BLaER1 treated with 17β-estradiol and CSF1 and Interleukin-3, amounts not matched to agents 10 nM and 100 nM (cell line): ENCODE data around the gene OLIG3.

ENCODE experiments used
- H3K27ac ChIP-seq, 11 experiments: shearing (Covaris generic); formaldehyde crosslinking; 2 replicates each; pipeline ENCODE4 v1.8.1; 2022
- H3K27me3 ChIP-seq, 11 experiments: shearing (Covaris generic); formaldehyde crosslinking; 2 replicates each; pipeline ENCODE4 v1.8.1; 2022
- H3K36me3 ChIP-seq, 11 experiments: shearing (Covaris generic); formaldehyde crosslinking; 2 replicates each; pipeline ENCODE4 v1.8.1; 2022
- H3K4me1 ChIP-seq, 10 experiments: shearing (Covaris generic); formaldehyde crosslinking; 2 replicates each; pipeline ENCODE4 v1.8.1; 2022
- H3K4me2 ChIP-seq, 11 experiments: shearing (Covaris generic); formaldehyde crosslinking; 2 replicates each; pipeline ENCODE4 v1.8.1; 2022
- H3K4me3 ChIP-seq, 10 experiments: shearing (Covaris generic); formaldehyde crosslinking; 2 replicates each; pipeline ENCODE4 v1.8.1; 2022
- H3K9ac ChIP-seq, 11 experiments: shearing (Covaris generic); formaldehyde crosslinking; 2 replicates each; pipeline ENCODE4 v1.8.1; 2022
- H3K9me3 ChIP-seq, 11 experiments: shearing (Covaris generic); formaldehyde crosslinking; replicated peaks in 1 of 11; 2 replicates each; pipeline ENCODE4 v1.8.1; 2022
- H4K20me1 ChIP-seq, 11 experiments: shearing (Covaris generic); formaldehyde crosslinking; 2 replicates each; pipeline ENCODE4 v1.8.1; 2022
- Cebpa-rat ChIP-seq, 11 experiments: shearing (Covaris generic); IDR thresholded peaks; 2 replicates each; pipeline ENCODE4 v1.8.1; 2022

The OLIG3 gene

GRCh38 chr6:137496909-137497720, 2.9 kb upstream of the OLIG3 start:
- H3K4me1 ChIP-seq: no peaks in the 10 kb centered on the region
- H3K4me2 ChIP-seq: no peak overlapping the region
- no peak overlapping the region for H3K27ac ChIP-seq
- H3K9me3 ChIP-seq: peaks cover 58 to 62% (median 61%) of the 10 kb centered on the region in 11 experiments
- no peaks in the 10 kb centered on the region; a peak in 2 of 22 replicates for H3K36me3 ChIP-seq
- peaks cover 18 to 37% (median 27%) of the 10 kb centered on the region in 11 experiments for H3K27me3 ChIP-seq
- TF ChIP-seq Cebpa-rat (IDR thresholded peaks at IDR 0.05): no peak
- no peak overlapping the region for H3K9ac ChIP-seq
- no peak overlapping the region for H3K4me3 ChIP-seq
- no peaks in the 10 kb centered on the region for H4K20me1 ChIP-seq

- Histone ChIP-seq H3K4me2 (no peak overlapping the region), H3K27ac (no peak overlapping the region), H3K9me3 (peaks cover 63 to 69% (median 67%) of the 10 kb centered on the region in 11 experiments), H3K36me3 (no peaks in the 10 kb centered on the region; a peak in 2 of 22 replicates), H4K20me1 (no peaks in the 10 kb centered on the region), H3K27me3 (peaks cover 25 to 45% (median 34%) of the 10 kb centered on the region in 11 experiments), H3K9ac (no peak overlapping the region), H3K4me1 (no peaks in the 10 kb centered on the region), H3K4me3 (no peak overlapping the region)
- no peak for TF ChIP-seq Cebpa-rat (IDR thresholded peaks at IDR 0.05)
Measured at GRCh38 chr6:137496368-137496767, 2.2 kb upstream of the OLIG3 start.

GRCh38 chr6:137495703-137496336, 1.6 kb upstream of the OLIG3 start:
- Histone ChIP-seq H4K20me1 (no peaks in the 10 kb centered on the region), H3K9ac (no peak overlapping the region), H3K4me2 (no peak overlapping the region), H3K27me3 (peaks cover 31 to 50% (median 40%) of the 10 kb centered on the region in 11 experiments), H3K4me1 (no peaks in the 10 kb centered on the region), H3K9me3 (peaks cover 66 to 75% (median 73%) of the 10 kb centered on the region in 11 experiments), H3K4me3 (no peak overlapping the region), H3K36me3 (no peaks in the 10 kb centered on the region; a peak in 2 of 22 replicates), H3K27ac (no peak overlapping the region)
- TF ChIP-seq Cebpa-rat (IDR thresholded peaks at IDR 0.05): no peak

- Histone ChIP-seq H3K4me1 (no peaks in the 10 kb centered on the region), H3K27ac (no peak overlapping the region), H3K4me2 (no peak overlapping the region), H3K9ac (no peak overlapping the region), H3K27me3 (peaks cover 37 to 57% (median 47%) of the 10 kb centered on the region in 11 experiments), H3K9me3 (peaks cover 67 to 82% (median 80%) of the 10 kb centered on the region in 11 experiments), H4K20me1 (no peaks in the 10 kb centered on the region), H3K4me3 (no peak overlapping the region), H3K36me3 (no peaks in the 10 kb centered on the region; a peak in 2 of 22 replicates)
- no peak for TF ChIP-seq Cebpa-rat (IDR thresholded peaks at IDR 0.05)
Measured at GRCh38 chr6:137494988-137495702, 951 bp upstream of the OLIG3 start.

- H3K4me3 ChIP-seq: peak overlapping the region in 1 of 10 experiments; percentile 10; a peak in 1 of 20 replicates
- H3K27ac ChIP-seq: no peak overlapping the region
- no peak for TF ChIP-seq Cebpa-rat (IDR thresholded peaks at IDR 0.05)
- no peak overlapping the region for H3K9ac ChIP-seq
- H3K4me2 ChIP-seq: no peak overlapping the region
- H3K27me3 ChIP-seq: peaks cover 55 to 74% (median 64%) of the 10 kb centered on the region in 11 experiments
- H3K36me3 ChIP-seq: peaks cover 0 to 9% (median 0%) of the 10 kb centered on the region in 11 experiments; a peak in 2 of 22 replicates
- no peaks in the 10 kb centered on the region for H3K4me1 ChIP-seq
- no peaks in the 10 kb centered on the region for H4K20me1 ChIP-seq
- H3K9me3 ChIP-seq: peaks cover 84 to 99% (median 97%) of the 10 kb centered on the region in 11 experiments
Measured at GRCh38 chr6:137493218-137494038, 766 bp downstream of the OLIG3 start.

- H3K36me3 ChIP-seq: peaks cover 0 to 9% (median 0%) of the 10 kb centered on the region in 11 experiments; a peak in 3 of 22 replicates
- H3K9me3 ChIP-seq: peaks cover 87 to 99% (median 99%) of the 10 kb centered on the region in 11 experiments
- H3K4me1 ChIP-seq: no peaks in the 10 kb centered on the region
- H3K4me2 ChIP-seq: no peak overlapping the region
- no peaks in the 10 kb centered on the region for H4K20me1 ChIP-seq
- no peak overlapping the region for H3K9ac ChIP-seq
- no peak for TF ChIP-seq Cebpa-rat (IDR thresholded peaks at IDR 0.05)
- H3K4me3 ChIP-seq: peak overlapping the region in 1 of 10 experiments; percentile 10; a peak in 1 of 20 replicates
- peaks cover 63 to 77% (median 72%) of the 10 kb centered on the region in 11 experiments for H3K27me3 ChIP-seq
- H3K27ac ChIP-seq: no peak overlapping the region
Measured at GRCh38 chr6:137492289-137493217, 1.6 kb downstream of the OLIG3 start.

- Histone ChIP-seq H3K4me2 (no peak overlapping the region), H3K36me3 (peaks cover 0 to 9% (median 0%) of the 10 kb centered on the region in 11 experiments; a peak in 3 of 22 replicates), H3K27me3 (peaks cover 74 to 88% (median 83%) of the 10 kb centered on the region in 11 experiments), H3K27ac (no peak overlapping the region), H3K9me3 (peaks cover 82 to 96% (median 94%) of the 10 kb centered on the region in 11 experiments), H4K20me1 (no peaks in the 10 kb centered on the region), H3K4me1 (no peaks in the 10 kb centered on the region), H3K9ac (no peak overlapping the region), H3K4me3 (no peak overlapping the region)
- TF ChIP-seq Cebpa-rat (IDR thresholded peaks at IDR 0.05): no peak
Measured at GRCh38 chr6:137491478-137491877, 2.7 kb downstream of the OLIG3 start.
